SKM-1 treated with dmso at 0.1 percent for 144 hours (cell line): ENCODE results near the gene PDK3.

Source experiments
- DNase-seq: peaks from one replicate; lab custom pipeline; 2025; ENCODE audit not compliant: unreplicated experiment; lab: John Stamatoyannopoulos, UW

The PDK3 gene

GRCh38 chrX:24480400-24480865 is 15.3 kb downstream of the PDK3 start:
- no peak for DNase-seq

GRCh38 chrX:24482823-24483415 is 17.8 kb downstream of the PDK3 start:
- DNase-seq = no peak

DNA sequence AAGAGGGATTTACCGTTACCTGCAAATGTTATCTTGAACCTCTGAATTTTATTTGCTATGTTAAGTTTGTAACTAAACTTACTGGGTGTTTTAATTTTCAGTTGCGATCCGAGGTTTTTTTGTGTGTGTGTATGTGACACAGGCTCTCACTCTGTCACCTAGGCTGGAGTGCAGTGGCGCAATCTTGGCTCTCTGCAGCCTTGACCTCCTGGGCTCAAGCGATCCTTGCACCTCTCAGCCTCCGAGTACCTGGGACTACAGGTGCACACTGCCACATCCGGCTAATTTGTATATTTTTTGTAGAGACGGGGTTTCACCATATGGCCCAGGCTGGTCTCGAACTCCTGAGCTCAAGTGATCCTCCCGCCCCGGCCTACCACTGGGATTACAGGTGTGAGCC is 18.5 kb downstream of the PDK3 start:
- no peak for DNase-seq

DNA sequence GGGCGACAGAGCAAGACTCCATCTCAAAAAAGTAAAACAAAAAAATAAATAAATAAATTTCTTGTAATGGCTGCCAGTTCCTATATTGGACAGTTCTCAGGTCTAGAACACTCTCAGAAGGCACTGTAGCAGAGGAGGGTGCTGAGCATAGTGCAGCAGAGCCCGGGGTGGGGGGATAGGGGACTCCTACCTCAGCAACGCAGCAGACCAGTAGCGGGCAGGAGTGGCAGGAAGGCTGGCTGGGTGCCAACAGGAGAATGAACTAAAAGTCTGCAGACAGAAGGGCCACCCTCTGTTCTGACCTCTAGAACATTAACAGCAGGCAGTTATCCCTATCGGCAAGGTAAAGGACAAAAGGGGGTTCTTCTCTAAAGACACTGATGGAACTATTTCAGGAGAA is 20.2 kb downstream of the PDK3 start:
- DNase-seq = no peak

DNA sequence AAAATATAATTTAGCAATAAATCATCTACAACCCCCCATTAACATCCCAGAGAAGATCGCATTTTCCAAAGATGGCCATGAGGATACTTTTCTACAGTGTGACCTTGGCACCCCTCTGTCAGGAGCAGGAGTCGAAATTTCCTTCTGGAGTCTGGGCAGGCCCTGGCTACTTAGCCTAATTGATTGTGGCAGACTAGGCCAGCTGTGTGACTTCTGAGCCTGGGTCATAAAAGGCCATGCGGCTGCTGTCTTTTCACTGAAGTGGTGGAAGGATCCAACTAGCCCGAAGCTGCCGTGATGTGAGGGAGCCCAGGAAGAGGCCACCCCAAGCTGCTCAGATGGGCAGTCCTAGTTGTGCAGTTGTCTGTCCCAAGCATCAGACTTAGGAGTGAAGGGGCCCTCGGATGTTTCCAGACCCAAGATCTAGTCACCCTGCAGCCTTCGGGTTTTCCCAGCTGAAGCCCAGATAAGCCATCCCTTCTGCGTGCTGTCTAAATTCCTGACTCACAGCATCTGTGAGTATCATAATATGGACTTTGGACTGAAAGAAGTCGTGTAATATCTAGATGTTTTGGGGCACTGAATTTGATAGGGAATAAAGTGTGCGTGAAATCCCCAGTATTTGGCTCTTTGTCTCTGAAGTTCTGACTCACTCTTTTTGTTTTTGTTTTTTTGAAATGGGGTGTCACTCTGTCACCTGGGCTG is 21.0 kb downstream of the PDK3 start:
- DNase-seq = no peak

GRCh38 chrX:24487571-24487970 is 22.5 kb downstream of the PDK3 start:
- no peak for DNase-seq

- DNase-seq = no peak
Measured at GRCh38 chrX:24491741-24492140, 26.7 kb downstream of the PDK3 start.

GRCh38 chrX:24493740-24494581 is 28.9 kb downstream of the PDK3 start:
- DNase-seq = no peak

GRCh38 chrX:24494647-24495075 is 29.6 kb downstream of the PDK3 start:
- no peak for DNase-seq

DNA sequence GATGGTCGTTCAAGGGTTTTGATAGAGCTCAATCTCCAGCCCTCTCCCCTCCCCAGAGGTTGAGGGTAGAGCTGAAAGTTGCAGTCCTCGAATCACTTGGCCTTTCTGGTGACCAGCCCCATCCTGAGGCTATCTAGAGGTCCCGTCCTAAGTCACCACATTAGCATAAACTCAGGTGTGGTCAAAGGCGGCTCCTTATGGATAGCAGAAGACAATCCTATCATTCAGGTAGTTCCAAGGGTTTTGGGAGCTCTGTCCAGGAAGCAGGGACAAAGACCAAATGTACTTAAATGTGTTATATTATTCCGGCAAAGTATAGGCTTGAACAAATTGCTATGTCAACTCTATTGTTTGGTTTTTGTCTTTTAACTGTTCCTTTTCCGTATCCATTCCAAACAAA is 30.6 kb downstream of the PDK3 start:
- no peak for DNase-seq

GRCh38 chrX:24498181-24498580 is 33.1 kb downstream of the PDK3 start:
- no peak for DNase-seq

GRCh38 chrX:24498975-24499374 is 33.9 kb downstream of the PDK3 start:
- DNase-seq = no peak

DNA sequence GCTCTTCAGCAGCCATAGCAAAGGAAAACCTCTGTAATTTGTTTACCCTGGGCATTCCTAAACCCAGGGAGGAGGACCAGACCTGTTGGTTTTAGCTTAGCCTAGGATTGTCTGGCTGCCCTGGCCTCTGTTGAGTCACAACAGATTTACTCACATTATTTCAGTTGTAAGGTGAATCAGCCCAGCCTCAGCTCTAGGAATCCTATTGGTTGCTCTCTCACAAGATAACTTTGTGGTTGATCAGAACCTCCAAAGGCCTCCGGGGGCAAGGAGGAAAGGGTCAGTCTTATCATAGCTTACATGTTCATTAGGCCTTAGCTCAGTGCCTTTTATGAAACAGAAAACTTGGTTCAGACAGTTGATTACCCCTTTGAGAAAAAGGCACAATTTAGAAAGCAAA is 41.0 kb downstream of the PDK3 start:
- no peak for DNase-seq

DNA sequence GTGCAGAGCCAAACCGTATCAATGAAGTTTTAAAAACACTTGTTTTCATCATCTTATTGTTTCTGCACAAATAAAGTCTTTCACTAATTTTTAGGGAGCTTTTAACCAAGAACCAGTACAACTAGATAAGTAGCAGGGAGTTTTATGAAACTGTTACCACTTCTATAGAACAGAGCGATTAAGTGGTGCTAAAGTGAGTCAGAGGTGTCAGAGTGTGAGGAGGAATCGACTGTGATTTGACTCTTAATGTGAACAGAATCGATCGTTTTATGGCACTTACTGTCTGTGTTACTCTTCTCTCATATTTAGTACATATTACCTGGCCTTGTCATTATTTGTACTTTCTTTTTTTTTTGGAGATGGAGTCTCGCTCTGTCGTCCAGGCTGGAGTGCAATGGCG is 43.3 kb downstream of the PDK3 start:
- DNase-seq = no peak

- no peak for DNase-seq
Measured at GRCh38 chrX:24513416-24513815, 48.3 kb downstream of the PDK3 start.

GRCh38 chrX:24515447-24515846 is 50.4 kb downstream of the PDK3 start:
- no peak for DNase-seq

DNA sequence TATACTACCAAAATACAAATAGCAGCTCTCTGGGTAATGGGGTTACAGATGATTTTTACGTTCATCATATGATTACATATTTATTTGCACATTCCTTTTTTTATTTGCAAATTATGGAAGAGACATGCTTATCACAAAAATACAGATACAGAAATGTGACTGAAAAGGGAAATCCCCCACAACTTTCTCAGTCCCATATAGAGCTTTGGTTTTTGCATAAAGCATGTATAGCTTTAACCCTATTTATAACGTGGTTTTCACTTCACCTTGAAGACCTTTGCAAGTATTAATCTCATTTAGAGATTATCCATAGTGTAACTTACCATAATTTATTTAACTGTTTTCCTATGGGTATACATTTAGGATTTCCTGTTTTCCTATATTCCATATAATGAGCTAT is 55.4 kb downstream of the PDK3 start:
- no peak for DNase-seq

DNA sequence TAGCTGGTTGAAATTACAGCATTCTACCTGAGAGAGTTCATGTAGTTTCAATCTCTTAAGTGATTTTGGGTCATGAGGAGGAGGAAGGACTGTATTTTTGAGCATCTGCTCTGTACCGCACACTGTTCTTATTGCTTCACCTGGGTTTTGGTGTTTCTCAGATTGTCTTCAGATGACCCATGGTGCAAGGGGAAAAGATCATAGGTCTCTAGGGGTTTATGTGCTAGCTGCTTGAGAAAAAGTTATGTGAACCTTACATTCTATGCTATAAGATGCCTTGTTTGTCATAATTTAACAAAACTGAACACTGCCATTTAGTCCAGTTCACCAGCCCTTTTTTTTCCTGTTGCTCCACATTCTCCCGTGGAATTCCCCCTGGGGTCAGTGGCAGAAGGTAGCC is 60.4 kb downstream of the PDK3 start:
- no peak for DNase-seq

DNA sequence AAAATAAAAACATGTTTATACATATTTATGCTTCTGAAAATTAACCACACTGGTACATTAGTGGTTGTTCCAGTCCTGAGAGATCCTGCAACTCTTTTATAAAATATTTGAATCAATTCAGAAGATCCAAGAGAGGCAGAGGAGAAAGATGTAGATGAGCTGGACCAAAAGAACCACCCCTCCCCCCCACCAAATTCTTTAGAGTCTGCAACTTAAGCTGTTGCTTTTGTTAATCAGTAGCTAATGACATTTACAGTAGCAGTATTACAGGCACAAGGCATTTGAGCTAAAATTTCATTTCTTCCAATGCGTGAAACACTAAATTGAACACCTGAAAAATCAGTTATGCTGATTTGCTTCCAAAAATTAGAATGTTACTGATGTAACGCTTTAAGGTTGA is 61.5 kb downstream of the PDK3 start:
- no peak for DNase-seq

DNA sequence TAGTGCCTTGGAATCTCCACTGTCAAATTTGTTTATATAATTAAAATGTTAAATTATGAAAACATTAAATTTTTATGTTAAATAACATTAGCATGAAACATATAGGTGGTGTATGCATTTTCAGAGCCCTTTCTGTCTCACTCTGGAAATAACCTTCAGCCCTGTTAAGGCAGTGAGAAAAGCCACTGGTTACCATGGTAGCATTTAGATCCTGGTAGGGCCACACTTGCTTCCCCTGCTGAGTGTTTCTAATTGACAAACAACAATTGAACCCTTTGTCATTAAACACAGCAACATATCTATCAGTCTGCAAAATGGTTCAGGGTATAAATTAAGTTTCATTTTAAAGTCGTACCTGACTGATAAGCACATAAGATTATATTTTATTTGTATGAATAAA is 63.5 kb downstream of the PDK3 start:
- DNase-seq = no peak

DNA sequence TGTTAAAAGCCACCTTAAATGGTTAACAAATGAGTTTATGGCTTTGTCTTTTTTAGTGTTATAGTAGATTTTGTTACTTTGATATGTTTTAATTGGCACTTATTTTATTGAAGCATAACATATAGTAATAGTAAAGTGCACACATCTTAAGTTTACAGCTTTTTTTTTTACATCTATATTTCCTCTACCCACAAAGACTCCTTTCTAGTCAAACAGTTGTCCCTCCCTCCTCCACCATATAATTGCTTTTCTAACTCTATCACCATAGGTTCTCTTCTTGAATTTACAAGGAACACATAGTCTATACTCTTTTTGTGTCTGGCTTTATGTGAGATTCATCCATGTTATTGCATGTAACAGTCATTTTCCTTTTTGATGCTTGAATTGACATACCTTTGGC is 71.5 kb downstream of the PDK3 start:
- DNase-seq = no peak

DNA sequence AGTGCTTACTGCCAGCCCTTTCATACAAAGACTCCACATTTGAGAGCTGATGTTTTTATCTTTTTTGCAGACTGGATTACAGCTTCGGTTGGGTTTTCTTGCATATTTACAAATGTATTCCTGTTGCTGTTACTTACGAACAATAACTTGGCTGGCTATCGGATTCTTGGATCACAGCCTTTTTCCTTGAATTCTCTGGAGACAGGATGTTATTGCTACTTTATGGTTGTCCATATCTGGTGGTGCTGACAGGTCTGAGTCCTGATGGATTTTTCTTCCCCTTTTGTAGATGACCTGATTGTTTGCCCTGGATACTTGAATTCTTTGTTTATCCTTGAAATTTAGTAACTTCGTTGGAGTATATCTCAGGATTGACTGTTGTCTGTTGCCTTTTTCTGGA is 77.7 kb downstream of the PDK3 start:
- no peak for DNase-seq
